HG03095 (cell line): ENCODE data around the gene ARL4D.
"Not testable (repeated sequence)": the region's sequence is repeated elsewhere in the genome, so short reads cannot be mapped to it uniquely, and the experiment has no call there.

Experiments
- ATAC-seq: cut with Tn5 transposase; IDR thresholded peaks from one replicate; pipeline ENCODE4 v1.9.1; 2021; ENCODE audit warnings: moderate library complexity; ENCODE audit not compliant: unreplicated experiment

Gene ARL4D

DNA sequence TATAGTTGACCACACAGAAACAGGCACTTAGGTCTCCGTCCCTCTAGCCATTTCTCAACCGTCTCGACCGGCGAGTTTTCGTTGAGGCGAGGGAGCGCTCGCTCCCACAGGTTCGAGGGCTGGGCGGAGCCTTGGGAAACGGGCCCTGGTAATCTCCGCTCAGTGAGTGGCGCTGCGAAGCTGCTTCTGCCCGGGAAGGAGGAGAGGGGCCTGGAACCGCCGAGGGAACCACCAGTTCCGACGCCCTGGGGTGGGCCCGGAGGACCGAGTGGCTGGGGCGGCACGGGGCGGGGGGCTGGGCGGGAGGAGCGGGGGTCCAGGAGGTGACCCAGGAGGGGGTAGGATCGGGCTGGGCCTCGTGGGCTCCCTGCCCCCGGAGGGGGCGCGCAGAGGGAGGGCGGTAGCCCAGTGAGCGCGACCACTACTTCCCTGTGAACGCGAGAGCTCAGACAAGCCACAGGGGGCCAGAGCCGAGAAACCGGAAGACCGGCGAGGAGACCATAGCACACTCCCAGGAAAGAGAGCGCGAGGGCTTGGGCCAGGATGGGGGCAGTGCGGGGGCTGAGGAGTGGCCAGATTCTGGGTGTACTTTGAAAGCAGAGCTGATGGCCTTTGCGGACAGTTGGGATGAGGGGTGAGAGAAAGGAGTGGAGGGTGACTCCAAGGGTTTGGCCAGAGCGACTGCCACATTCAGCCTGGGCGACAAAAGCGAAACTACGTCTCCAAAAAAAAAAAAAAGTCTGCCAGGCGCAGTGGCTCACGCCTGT, 29.9 kb upstream of the ARL4D start:
- ATAC-seq = peak; percentile 21

DNA sequence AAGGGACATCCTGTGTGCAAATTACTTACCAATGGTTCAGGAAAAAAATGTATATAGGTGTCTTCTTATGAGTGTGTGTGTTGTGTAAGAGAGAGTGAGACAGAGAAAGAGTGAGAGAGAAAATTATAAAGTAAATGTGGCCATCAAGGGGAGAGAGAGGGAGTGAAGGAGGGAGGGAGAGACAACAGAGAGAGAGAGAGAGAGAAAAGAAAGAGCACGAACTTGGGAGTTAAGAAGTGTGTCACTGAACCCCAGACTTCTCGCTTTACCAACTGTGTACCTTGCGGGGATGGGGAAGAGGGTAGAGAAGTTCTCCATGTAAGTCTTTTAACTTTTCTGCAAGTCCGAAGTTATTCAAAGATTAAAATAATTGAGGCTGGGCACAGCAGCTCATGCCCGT, 28.8 kb upstream of the ARL4D start:
- no peak for ATAC-seq

DNA sequence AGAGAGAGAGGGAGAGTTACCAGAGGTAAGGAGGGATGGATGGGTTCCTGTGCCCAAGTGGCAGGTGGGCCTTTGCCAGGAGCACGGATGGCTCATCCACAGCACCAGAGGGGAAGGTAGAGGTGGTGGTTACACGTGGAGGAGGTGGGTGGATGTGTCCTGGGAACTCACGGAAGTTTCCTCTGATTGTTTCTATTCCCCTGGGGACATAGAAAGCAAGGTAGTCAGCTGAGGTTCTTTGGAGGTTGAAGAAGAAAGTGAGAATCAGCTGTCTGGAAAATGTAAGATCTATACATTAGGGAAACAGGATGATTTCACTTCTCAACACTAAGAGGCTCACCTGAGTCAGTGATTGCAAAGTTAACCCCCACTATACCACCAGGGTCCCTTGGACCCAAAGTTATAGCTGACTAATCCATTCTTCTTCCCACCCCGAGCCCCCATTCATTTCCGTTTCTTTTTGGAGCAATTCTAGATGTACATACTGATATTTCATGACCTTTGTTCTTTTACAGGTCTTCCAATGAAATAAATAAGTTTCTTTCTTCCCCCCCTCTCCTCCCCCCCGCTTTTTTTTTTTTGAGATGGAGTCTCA, 27.5 kb upstream of the ARL4D start:
- no peak for ATAC-seq

DNA sequence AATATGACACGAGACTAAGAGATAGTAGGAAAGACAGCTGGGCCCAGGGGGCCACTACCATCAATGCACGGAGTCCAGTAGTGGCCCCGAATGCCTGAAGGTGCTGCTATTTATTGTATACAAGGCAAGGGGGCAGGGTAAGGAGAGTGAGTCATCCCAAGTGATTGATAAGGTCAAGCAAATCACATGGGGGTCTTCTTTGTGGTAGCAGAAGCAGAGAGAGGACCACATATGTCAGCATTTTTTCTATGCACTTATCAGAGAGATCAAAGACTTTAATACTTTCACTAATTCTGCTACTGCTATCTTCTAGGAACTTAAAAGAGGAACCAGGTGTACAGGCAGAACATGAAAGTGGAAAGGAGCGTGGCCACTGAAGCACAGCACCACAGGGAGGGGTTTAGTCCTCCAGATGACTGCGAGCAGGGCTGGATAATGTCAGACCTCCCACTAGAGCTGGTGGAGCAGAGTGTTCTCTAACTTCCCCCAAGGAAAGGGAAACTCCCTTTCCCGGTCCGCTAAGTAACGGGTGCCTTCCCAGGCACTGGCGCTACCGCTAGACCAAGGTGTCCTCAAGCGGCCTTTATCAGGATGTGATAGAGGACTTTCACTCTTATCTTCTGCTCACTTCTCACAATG, 26.4 kb upstream of the ARL4D start:
- ATAC-seq = no peak

DNA sequence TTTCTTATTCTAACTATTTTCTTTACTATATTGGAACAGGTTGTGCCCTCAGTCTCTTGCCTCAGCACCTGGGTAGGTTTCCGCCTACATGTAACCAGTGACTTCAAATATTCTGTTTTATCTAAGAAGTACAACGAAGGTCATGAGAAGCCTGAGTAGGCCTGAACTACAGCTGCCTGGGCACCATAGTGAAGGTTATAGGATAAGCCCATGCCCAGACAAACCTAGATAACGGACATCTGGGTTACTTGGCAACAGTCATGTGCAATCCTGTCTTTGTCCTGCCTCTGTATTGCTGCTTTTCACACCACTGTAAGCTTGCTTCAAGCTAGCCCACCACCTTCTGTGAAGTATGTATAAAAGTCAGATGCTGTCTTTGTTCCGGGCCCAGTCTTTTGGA, 25.4 kb upstream of the ARL4D start:
- no peak for ATAC-seq

DNA sequence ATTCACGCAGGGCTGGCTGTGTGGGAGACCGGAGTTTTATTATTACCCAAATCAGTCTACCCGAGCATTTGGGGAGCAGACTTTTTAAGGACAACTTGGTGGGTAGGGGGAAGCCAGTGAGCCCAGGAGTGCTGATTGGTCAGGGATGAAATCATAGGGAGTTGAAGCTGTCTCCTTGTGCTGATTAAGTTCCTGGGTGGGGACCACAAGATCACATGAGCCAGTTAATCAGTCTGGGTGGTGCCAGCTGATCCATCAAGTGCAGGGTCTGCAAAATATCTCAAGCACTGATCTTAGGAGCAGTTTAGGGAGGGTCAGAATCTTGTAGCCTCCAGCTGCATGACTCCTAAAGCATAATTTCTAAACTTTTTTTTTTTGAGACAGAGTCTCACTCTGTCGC, 22.9 kb upstream of the ARL4D start:
- ATAC-seq = not testable (repeated sequence)

DNA sequence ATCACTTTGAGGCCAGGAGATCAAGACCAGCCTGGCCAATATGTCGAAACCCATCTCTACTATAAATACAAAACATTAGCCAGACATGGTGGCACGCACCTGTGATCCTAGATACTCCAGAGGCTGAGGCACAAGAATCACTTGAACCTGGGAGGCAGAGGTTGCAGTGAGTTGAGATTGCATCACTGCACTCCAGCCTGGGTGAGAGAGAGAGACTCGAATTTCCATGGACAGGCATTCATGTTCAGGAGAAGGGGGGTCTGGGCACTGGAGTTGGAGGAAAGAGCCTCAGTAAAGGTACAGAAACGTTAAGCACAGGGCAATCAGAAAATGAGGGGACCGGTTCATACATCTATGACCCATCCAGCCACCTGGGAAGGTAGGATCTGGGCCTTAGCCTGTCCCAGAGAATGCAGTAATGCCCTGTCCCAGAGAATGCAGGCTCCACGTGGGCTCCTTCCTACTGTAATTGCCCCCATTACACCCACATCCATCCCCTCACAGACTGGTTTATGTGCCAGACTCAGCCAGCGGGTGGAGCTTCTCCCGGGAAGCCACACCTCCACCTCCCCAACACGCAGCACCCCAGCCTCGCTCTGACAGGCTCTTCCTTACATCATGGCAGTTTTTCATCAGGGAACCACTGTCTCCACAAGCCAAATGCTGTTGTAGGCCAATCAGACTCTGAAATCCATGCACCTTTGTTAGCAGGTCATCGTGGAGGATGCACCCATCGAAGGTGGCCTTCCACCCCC, 21.6 kb upstream of the ARL4D start:
- no peak for ATAC-seq

DNA sequence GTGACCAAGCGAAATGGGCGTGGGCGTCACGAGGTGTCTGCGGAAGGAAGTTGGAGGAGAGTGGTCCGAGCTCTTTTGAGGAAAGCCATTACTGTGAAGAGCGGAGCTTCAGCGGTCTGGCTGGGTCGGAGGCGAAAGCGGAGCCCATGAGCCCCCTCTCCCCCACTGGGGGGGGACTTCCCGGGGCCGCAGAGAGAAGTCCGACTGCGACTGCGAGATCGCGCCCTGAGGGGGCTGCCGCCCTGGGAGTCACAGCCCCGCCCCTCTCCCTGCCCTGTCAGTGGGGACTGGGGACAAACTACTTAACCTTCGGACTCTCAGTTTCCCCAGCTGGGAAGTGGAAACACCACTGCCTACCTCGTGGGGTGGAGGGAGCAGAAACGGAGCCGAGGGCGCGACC, 20.0 kb upstream of the ARL4D start:
- no peak for ATAC-seq

DNA sequence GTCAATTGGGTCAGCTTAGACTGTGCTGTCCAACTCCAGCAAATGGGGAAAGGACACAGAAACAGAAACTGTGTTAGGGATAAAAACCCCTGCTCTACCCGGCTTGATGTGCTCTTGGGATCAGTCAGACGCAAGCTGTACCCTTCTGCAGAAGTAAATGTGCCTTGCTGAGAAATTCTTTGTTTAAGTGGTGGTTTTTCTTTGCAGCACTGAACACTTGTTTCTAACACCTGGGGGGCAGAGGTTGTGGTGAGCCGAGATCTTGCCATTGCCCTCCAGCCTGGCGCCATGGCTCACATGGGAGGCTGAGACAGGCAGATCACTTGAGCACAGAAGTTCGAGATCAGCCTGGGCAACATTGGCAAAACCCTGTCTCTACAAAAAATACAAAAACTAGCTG, 18.5 kb upstream of the ARL4D start:
- ATAC-seq = no peak

DNA sequence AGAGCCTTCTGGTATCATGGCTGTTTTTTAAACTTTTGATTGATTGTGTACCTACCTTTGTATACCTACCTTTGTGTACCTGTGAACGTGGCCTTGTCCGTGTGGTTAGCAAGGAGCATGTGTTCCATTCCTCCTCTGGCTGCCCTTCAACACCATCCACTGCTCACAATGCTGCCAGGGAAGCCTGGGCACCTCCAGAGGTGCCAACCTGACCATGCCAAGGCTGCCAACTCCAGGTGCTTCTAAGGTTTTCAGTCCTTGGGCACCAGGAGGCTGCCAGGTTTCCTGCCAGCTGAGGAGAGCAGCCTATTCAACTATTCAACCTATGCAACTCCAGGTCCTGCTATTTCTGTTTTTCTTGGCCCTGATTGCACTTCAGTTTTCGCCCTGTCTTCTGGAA, 17.6 kb upstream of the ARL4D start:
- ATAC-seq = no peak

DNA sequence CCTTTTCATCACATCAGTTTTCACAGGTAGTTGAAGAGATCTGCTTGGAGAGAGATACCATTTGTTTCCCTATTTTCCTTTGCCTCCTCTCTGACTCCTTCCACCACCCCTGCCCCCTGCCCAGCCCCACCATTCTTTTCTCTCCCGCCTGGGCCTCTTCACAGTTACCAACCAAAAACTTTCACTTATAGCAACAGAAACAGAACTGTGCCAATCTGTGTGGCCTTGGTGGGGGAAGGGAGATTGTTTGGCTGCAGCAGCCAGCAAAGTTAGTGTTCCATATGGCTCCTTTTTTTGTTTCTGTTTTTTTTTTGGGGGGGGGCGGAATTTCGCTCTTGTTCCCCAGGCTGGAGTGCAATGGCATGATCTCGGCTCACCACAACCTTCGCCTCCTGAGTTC, 17.2 kb upstream of the ARL4D start:
- ATAC-seq = no peak

DNA sequence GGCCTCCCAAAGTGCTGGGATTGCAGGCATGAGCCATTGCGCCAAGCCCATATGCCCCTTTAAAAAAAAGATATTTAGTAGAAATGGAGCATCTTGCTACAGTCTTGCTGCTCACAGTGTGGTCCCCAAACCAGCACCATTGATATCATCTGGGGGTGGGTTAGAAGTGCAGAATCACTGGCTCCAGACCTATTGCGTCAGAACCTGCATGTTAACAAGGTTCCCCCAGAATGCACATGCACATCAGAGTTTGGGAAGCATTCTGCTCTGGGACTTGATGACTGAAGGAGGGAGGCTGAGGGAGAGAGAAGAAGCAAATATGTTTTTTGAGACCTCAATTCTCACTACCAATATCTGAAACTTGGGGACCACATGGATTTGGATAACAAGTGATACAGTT, 16.0 kb upstream of the ARL4D start:
- ATAC-seq = no peak

DNA sequence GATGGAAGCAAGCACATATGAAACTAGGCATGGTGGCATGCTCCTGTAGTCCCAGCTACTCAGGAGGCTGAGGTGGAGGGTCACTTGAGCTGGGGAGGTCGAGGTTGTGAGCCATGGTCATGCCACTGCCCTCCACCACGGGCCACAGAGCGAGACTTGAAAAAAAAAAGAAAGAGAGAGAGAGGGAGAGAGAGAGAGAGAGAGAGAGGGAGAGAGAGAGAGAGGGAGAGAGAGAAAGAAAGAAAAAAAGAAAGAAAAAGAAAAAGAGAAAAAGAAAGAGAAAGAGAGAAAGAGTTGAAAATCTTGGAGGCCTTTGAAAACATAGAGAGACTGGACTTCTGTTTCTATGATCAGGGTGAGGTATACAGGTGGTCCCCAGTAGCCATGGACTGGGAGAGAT, 15.4 kb upstream of the ARL4D start:
- ATAC-seq = no peak

DNA sequence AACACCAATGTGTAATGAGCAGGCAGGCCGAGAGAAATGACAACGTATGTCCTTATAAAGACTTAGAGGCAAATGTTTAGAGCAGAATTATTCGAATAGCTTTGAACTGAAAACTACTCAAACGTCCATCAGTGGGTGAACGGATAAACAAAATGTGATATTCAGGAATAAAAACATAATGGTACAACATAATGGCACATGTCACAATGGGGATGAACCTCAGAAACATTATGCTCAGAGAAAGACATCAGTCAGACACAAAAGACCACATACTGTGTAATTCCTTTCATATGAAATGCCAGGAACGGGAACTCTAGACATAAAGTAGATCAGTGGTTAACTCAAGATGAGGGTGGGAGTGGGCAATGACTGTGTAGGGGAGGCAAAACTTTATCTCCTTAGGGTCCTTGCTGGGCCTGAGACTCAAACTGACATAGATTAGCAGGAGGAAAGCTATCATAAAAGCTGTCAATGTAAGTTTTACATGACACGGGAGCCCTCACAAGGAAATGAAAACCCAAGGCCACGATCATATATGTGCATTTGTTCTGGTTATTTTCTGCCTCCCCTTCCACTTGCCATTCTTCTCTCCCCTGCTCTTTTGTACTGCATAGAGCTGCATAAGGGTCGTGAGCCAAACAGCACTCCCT, 14.8 kb upstream of the ARL4D start:
- no peak for ATAC-seq

DNA sequence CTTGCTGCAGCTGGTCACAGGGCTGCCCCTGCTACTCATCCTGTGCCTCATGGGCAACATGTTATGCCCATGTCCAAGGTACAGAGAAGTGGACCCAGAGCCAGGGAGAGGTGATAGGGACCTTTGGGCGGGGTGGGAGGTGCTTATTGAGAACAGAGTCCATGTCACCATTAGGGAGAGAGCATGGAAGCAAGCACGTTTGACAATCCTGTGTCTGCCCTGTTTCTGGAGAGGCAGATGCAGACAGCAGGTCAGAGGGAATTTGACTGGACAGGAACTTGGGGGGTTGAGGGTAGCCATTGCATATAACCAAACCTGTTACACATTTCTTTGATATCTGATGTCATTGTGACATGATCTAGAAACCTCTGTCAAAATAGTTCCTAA, 14.3 kb upstream of the ARL4D start:
- no peak for ATAC-seq

DNA sequence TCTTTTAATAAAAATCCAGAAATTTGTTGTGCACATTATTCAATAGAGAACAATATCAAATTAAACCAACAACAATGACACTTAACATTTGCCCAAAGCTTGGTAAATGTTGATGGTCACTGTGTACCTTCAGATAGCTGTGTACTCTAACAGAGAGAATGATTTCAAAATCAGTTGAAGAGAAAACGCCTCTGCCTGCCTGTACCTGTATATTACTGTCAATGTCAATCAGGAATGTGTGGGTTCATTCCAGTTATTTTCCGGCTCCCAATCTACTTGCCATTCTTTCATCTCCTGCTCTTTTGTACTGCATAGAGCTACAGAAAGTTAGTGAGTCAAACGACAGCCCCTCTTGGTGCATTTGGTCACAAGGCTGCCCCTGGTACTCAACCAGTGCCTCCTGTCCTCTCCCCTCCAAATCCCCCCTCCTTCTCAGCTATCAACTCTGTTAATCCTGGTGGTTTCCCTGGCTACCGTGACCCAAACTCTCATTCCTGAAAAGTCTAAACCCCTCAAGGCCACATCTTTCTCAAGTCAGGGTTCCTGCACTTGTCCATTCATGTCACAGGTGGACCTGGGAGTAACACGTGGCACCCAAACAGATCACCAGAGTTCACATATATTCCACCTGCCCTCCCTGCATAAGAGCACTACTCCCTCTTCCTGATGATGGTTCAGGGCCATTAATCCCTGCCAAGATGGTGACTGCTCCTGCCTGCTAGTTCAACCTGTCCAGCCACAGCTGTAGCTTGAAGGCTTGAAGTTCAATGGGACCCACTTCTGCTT, 13.6 kb upstream of the ARL4D start:
- no peak for ATAC-seq

DNA sequence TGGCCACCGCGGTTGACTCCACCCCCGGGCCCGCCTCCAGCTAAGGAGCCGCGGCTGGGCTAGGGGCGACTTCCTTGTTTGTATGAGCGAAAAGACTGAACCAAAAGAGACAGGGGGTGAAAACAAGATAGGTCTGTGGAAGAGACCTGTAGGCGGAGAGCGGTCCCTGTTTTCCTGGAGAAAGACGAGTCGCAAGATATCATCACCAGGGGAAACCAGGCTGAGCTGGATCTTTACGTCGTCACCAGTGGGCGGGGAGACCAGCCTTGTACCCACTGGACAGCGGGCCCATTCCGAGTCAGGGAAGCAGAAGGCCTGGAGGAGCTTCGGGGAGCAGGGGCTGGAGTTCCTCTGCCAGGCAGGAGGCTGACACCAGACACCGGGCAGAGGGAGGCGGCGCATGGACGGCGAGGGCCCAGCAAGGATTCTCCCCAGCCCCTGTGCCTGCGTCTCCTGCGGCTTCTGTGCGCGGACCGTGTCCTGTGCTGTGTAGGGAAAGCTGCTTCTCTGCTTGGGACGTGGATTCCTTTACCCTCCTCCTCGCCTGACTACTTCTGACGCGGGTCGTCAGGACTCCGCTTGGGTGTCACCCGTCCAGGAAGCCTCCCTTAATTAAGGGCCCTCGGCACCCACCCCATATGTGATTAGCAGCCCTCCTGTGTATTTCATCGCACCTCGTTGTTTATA, 10.3 kb upstream of the ARL4D start:
- peak; percentile 63 for ATAC-seq

DNA sequence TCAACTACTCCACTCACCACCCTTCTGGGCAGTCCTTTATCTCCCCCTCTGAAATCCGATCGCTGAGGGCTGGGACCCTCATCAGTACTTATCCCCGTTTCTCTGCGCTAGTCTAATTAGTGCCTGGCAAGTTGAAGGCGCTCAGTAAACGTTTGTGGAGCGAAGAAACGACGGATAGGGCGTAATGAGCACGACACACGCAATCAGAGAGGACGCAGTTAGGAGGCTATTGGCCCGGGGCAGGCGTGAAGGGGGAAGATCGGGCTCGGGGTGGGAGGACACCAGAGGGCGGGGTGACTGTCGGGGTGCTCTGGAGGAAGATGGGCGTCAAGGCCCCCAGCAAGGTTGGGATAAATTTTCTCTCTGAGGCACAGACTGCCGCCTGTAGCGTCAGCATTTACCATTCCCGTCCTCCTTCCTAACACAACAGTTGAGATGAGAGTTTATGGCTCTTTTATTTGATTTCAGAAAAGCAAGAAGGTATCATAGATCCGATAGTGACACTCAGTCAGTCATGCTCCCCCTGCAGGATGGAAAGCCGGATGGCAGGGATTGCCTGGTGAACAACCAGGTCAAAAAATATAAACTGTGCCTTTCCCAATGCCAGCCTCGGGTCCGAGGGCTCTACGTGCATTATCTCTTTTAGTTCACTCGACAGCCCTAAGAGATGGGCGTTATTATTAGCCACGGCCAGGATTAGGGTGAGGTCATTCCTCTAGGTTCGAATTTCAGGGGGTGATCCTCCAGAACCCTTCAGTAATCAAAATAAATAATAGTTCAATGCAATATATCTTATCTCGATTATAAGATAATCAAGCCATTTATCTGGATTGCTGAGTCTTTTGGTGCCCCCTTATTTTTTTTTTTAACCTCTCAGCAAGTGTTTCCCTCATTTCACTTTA, 9.5 kb upstream of the ARL4D start:
- no peak for ATAC-seq

DNA sequence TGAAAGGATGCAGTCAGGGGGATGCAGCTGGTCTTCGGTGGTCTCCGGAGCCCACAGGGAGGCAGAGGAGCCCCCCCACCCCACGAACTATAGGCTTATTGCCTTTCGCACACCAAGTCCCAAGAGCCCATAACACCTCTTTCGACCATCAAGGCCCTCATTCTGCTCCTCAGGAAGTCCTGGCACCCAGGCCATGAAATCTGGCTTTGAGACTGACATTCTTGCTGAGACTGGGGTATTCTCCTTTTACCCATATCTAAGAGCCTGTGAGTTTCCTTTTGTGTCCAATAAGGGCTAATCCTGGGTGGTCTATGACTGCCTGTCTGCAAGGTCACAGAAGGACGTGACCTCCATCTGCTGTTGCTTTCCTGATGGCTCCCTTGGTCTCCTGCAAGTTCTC, 6.4 kb upstream of the ARL4D start:
- ATAC-seq = no peak
